ENCODE results near the gene ALX1.
"Not testable (repeated sequence)": the region's sequence is repeated elsewhere in the genome, so short reads cannot be mapped to it uniquely, and the experiment has no call there.

ALX1 gene

GRCh38 chr12:85279449-85280164, 413 bp upstream of the ALX1 start:
- H3K27ac Mint-ChIP-seq, result no peak overlapping the region
- no peak overlapping the region for H3K4me3 Mint-ChIP-seq

GRCh38 chr12:85280984-85281630, 1.1 kb downstream of the ALX1 start:
- peaks cover 10% of the 10 kb centered on the region for H3K4me1 Mint-ChIP-seq (ENCODE audit: low read depth)
- no peak overlapping the region for H3K27ac Mint-ChIP-seq
- no peaks in the 10 kb centered on the region for H3K9me3 Mint-ChIP-seq (ENCODE audit: low read depth)
- H3K4me3 Mint-ChIP-seq, result no peak overlapping the region
- no peaks in the 10 kb centered on the region for H3K36me3 Mint-ChIP-seq
- peaks cover 33% of the 10 kb centered on the region for H3K27me3 Mint-ChIP-seq

More at GRCh38 chr12:85279449-85280164, 413 bp upstream of the ALX1 start:
- H3K36me3 Mint-ChIP-seq, result no peaks in the 10 kb centered on the region
- peaks cover 10% of the 10 kb centered on the region for H3K4me1 Mint-ChIP-seq (ENCODE audit: low read depth)
- peaks cover 37% of the 10 kb centered on the region for H3K27me3 Mint-ChIP-seq
- no peaks in the 10 kb centered on the region for H3K9me3 Mint-ChIP-seq (ENCODE audit: low read depth)

GRCh38 chr12:85281636-85282312, 1.8 kb downstream of the ALX1 start:
- no peaks in the 10 kb centered on the region for H3K9me3 Mint-ChIP-seq (ENCODE audit: low read depth)
- peaks cover 10% of the 10 kb centered on the region for H3K4me1 Mint-ChIP-seq (ENCODE audit: low read depth)
- H3K4me3 Mint-ChIP-seq, result no peak overlapping the region
- H3K27me3 Mint-ChIP-seq, result peaks cover 29% of the 10 kb centered on the region
- no peaks in the 10 kb centered on the region for H3K36me3 Mint-ChIP-seq
- no peak overlapping the region for H3K27ac Mint-ChIP-seq

GRCh38 chr12:85283560-85283959, 3.5 kb downstream of the ALX1 start:
- H3K4me1 Mint-ChIP-seq (ENCODE audit: low read depth), result peaks cover 10% of the 10 kb centered on the region
- no peak overlapping the region for H3K4me3 Mint-ChIP-seq
- H3K36me3 Mint-ChIP-seq, result no peaks in the 10 kb centered on the region
- H3K27me3 Mint-ChIP-seq, result peaks cover 22% of the 10 kb centered on the region
- no peak overlapping the region for H3K27ac Mint-ChIP-seq
- H3K9me3 Mint-ChIP-seq (ENCODE audit: low read depth), result no peaks in the 10 kb centered on the region

GRCh38 chr12:85296362-85296761, 16.3 kb downstream of the ALX1 start:
- no peaks in the 10 kb centered on the region for H3K9me3 Mint-ChIP-seq (ENCODE audit: low read depth)
- H3K36me3 Mint-ChIP-seq, result no peaks in the 10 kb centered on the region
- H3K27me3 Mint-ChIP-seq, result no peaks in the 10 kb centered on the region
- H3K4me1 Mint-ChIP-seq (ENCODE audit: low read depth), result no peaks in the 10 kb centered on the region
- no peak overlapping the region for H3K27ac Mint-ChIP-seq
- no peak overlapping the region for H3K4me3 Mint-ChIP-seq

GRCh38 chr12:85299053-85299452, 19.0 kb downstream of the ALX1 start:
- Mint-ChIP-seq H3K9me3 (ENCODE audit: low read depth) (no peaks in the 10 kb centered on the region), H3K27ac (no peak overlapping the region), H3K4me1 (ENCODE audit: low read depth) (no peaks in the 10 kb centered on the region), H3K36me3 (no peaks in the 10 kb centered on the region), H3K4me3 (no peak overlapping the region), H3K27me3 (no peaks in the 10 kb centered on the region)

- H3K27me3 Mint-ChIP-seq, result no peaks in the 10 kb centered on the region
- no peak overlapping the region for H3K4me3 Mint-ChIP-seq
- no peaks in the 10 kb centered on the region for H3K9me3 Mint-ChIP-seq (ENCODE audit: low read depth)
- no peaks in the 10 kb centered on the region for H3K4me1 Mint-ChIP-seq (ENCODE audit: low read depth)
- no peaks in the 10 kb centered on the region for H3K36me3 Mint-ChIP-seq
- no peak overlapping the region for H3K27ac Mint-ChIP-seq
These were observed 21.0 kb downstream of the ALX1 start for GRCh38 chr12:85301051-85301450.

GRCh38 chr12:85308374-85308773, 28.4 kb downstream of the ALX1 start:
- H3K4me1 Mint-ChIP-seq (ENCODE audit: low read depth), result no peaks in the 10 kb centered on the region
- H3K4me3 Mint-ChIP-seq, result no peak overlapping the region
- H3K36me3 Mint-ChIP-seq, result no peaks in the 10 kb centered on the region
- H3K9me3 Mint-ChIP-seq (ENCODE audit: low read depth), result no peaks in the 10 kb centered on the region
- no peak overlapping the region for H3K27ac Mint-ChIP-seq
- H3K27me3 Mint-ChIP-seq, result no peaks in the 10 kb centered on the region

GRCh38 chr12:85309125-85309566, 29.1 kb downstream of the ALX1 start:
- Mint-ChIP-seq H3K4me3 (no peak overlapping the region), H3K36me3 (no peaks in the 10 kb centered on the region), H3K27ac (no peak overlapping the region), H3K27me3 (no peaks in the 10 kb centered on the region), H3K9me3 (ENCODE audit: low read depth) (no peaks in the 10 kb centered on the region), H3K4me1 (ENCODE audit: low read depth) (no peaks in the 10 kb centered on the region)

GRCh38 chr12:85310025-85310424, 30.0 kb downstream of the ALX1 start:
- Mint-ChIP-seq H3K27ac (no peak overlapping the region), H3K36me3 (no peaks in the 10 kb centered on the region), H3K27me3 (no peaks in the 10 kb centered on the region), H3K4me3 (no peak overlapping the region), H3K9me3 (ENCODE audit: low read depth) (no peaks in the 10 kb centered on the region), H3K4me1 (ENCODE audit: low read depth) (no peaks in the 10 kb centered on the region)

- Mint-ChIP-seq H3K4me1 (ENCODE audit: low read depth) (no peaks in the 10 kb centered on the region), H3K9me3 (ENCODE audit: low read depth) (no peaks in the 10 kb centered on the region), H3K36me3 (no peaks in the 10 kb centered on the region), H3K27me3 (no peaks in the 10 kb centered on the region), H3K4me3 (no peak overlapping the region), H3K27ac (no peak overlapping the region)
These were observed 30.5 kb downstream of the ALX1 start for GRCh38 chr12:85310456-85311076.

GRCh38 chr12:85317866-85318636, 38.0 kb downstream of the ALX1 start:
- not testable (repeated sequence) for H3K9me3 Mint-ChIP-seq (ENCODE audit: low read depth); H3K27ac Mint-ChIP-seq; H3K4me1 Mint-ChIP-seq (ENCODE audit: low read depth); H3K4me3 Mint-ChIP-seq; H3K36me3 Mint-ChIP-seq; H3K27me3 Mint-ChIP-seq

- Mint-ChIP-seq H3K27ac (no peak overlapping the region), H3K9me3 (ENCODE audit: low read depth) (peaks cover 9% of the 10 kb centered on the region), H3K36me3 (no peaks in the 10 kb centered on the region), H3K4me1 (ENCODE audit: low read depth) (no peaks in the 10 kb centered on the region), H3K4me3 (no peak overlapping the region), H3K27me3 (no peaks in the 10 kb centered on the region)
These were observed 42.7 kb downstream of the ALX1 start for GRCh38 chr12:85322715-85323114.

- H3K9me3 Mint-ChIP-seq (ENCODE audit: low read depth), result peaks cover 9% of the 10 kb centered on the region
- no peak overlapping the region for H3K4me3 Mint-ChIP-seq
- H3K27me3 Mint-ChIP-seq, result no peaks in the 10 kb centered on the region
- no peaks in the 10 kb centered on the region for H3K4me1 Mint-ChIP-seq (ENCODE audit: low read depth)
- H3K27ac Mint-ChIP-seq, result no peak overlapping the region
- H3K36me3 Mint-ChIP-seq, result no peaks in the 10 kb centered on the region
These were observed 45.4 kb downstream of the ALX1 start for GRCh38 chr12:85325442-85325841.
